HEK293T (cell line): ENCODE data around the gene RAB3IP.

Experiments used
- ARNT ChIP-seq: fragments of 450-650 bp; IDR thresholded peaks from 2 replicates; pipeline ENCODE4 v1.6.1; 2017; ENCODE audit warnings: mild to moderate bottlenecking
- BHLHE40 ChIP-seq: fragments of 450-650 bp; IDR thresholded peaks from 2 replicates; pipeline ENCODE4 v1.6.1; 2016; ENCODE audit warnings: mild to moderate bottlenecking, moderate library complexity, borderline replicate concordance
- CTBP1 ChIP-seq: fragments of 450-650 bp; IDR thresholded peaks from 2 replicates; pipeline ENCODE4 v1.6.1; 2016; ENCODE audit warnings: borderline replicate concordance
- FOXK2 ChIP-seq: fragments of 450-650 bp; IDR thresholded peaks from 2 replicates; pipeline ENCODE4 v1.6.1; 2016; ENCODE audit warnings: mild to moderate bottlenecking
- HDGF ChIP-seq: fragments of 450-650 bp; IDR thresholded peaks from 2 replicates; pipeline ENCODE4 v1.6.1; 2017; ENCODE audit warnings: antibody characterized with exemption, borderline replicate concordance
- SP1 ChIP-seq: fragments of 450-650 bp; IDR thresholded peaks from 2 replicates; pipeline ENCODE4 v1.6.1; 2017
- SUZ12 ChIP-seq: fragments of 450-650 bp; IDR thresholded peaks from 2 replicates; pipeline ENCODE4 v1.6.1; 2016; ENCODE audit warnings: mild to moderate bottlenecking

GRCh38 chr12:69816082-69816481 lies 77.4 kb downstream of the RAB3IP start:
- TF ChIP-seq ARNT (no peak), HDGF (no peak), CTBP1 (no peak), SUZ12 (no peak), FOXK2 (no peak), BHLHE40 (no peak), SP1 (no peak)
